ENCODE measurements around the gene DACT3. TPM values are rescaled to one million over a fixed set of nuclear protein-coding genes. Genes with fewer than 3 reads are reported as not detected.

DACT3 gene
- total RNA-seq, 1 experiment from 2014 or later, result 1.0 TPM

DNA sequence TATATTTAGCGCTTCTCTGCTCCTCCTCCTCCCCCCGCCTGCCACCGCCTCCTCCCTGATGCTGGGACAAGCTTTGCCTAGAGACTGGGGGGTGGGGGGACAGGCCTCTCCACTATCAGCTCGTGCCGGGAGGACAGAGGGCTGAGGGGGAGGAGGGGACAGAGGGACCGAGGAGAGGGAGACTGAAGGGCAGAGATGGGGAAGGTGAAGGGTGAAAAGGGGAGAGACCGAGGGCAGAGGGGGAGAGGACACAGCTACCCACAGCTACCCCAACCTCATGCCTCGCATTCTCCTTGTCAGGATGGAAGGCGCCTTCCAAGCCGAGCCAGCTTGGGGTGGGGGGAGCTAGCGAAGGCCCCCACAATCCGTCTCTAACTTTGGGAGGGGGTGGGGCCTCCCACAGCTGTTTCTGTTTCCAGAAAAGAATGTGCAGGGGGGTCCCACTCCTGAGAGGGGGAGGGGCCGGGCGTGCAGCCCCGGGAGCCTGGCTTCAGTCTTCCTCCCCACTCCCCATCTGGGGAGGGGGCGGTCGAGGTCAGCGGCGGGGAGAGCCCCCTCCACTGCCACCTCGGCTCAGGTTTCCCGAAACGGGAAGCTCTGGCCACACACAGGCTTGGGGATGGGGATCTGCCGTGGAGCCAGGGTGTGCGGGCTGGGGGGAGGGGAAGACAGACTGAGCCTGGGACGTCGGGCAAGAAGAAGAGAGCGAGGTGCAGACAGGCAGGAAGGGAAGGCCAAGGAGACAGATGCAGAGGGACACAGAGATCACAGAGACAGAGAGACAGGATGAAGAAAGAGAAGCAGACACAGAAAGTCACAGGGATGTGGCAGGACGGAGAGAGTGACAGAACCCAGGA lies 1.6 kb downstream of the DACT3 start:
- in situ Hi-C loops (cut with HindIII; ENCODE audit: low pct_unique_long_range_greater_than_20kb, low sequenced_read_pairs), result no loop called here
- no peak for ATAC-seq
- no peak overlapping the region for H3K27ac ChIP-seq (ENCODE audit: low read length)
- intact Hi-C loops (cut with micrococcal nuclease; ENCODE audit: unreplicated experiment), result no loop called here
- no peak for DNase-seq (ENCODE audit: low read depth, low spot score)
- TF ChIP-seq POLR2AphosphoS5 (IDR thresholded peaks at IDR 0.05; ENCODE audit: low read depth, low read length), result no peak
- TF ChIP-seq, protein P1, sequence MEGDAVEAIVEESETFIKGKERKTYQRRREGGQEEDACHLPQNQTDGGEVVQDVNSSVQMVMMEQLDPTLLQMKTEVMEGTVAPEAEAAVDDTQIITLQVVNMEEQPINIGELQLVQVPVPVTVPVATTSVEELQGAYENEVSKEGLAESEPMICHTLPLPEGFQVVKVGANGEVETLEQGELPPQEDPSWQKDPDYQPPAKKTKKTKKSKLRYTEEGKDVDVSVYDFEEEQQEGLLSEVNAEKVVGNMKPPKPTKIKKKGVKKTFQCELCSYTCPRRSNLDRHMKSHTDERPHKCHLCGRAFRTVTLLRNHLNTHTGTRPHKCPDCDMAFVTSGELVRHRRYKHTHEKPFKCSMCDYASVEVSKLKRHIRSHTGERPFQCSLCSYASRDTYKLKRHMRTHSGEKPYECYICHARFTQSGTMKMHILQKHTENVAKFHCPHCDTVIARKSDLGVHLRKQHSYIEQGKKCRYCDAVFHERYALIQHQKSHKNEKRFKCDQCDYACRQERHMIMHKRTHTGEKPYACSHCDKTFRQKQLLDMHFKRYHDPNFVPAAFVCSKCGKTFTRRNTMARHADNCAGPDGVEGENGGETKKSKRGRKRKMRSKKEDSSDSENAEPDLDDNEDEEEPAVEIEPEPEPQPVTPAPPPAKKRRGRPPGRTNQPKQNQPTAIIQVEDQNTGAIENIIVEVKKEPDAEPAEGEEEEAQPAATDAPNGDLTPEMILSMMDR (IDR thresholded peaks at IDR 0.05), result no peak
- TF ChIP-seq, protein P2, sequence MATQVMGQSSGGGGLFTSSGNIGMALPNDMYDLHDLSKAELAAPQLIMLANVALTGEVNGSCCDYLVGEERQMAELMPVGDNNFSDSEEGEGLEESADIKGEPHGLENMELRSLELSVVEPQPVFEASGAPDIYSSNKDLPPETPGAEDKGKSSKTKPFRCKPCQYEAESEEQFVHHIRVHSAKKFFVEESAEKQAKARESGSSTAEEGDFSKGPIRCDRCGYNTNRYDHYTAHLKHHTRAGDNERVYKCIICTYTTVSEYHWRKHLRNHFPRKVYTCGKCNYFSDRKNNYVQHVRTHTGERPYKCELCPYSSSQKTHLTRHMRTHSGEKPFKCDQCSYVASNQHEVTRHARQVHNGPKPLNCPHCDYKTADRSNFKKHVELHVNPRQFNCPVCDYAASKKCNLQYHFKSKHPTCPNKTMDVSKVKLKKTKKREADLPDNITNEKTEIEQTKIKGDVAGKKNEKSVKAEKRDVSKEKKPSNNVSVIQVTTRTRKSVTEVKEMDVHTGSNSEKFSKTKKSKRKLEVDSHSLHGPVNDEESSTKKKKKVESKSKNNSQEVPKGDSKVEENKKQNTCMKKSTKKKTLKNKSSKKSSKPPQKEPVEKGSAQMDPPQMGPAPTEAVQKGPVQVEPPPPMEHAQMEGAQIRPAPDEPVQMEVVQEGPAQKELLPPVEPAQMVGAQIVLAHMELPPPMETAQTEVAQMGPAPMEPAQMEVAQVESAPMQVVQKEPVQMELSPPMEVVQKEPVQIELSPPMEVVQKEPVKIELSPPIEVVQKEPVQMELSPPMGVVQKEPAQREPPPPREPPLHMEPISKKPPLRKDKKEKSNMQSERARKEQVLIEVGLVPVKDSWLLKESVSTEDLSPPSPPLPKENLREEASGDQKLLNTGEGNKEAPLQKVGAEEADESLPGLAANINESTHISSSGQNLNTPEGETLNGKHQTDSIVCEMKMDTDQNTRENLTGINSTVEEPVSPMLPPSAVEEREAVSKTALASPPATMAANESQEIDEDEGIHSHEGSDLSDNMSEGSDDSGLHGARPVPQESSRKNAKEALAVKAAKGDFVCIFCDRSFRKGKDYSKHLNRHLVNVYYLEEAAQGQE (IDR thresholded peaks at IDR 0.05; ENCODE audit: insufficient read depth in 1 of 2, low read depth in 2 of 2, low read length in 1 of 2), result no peak
- TF ChIP-seq TCF7L2 (IDR thresholded peaks at IDR 0.05; ENCODE audit: low read depth, low read length), result no peak
- TF ChIP-seq SIN3A (IDR thresholded peaks at IDR 0.05; ENCODE audit: borderline replicate concordance, insufficient read depth, low read depth, low read length), result no peak
- H3K4me1 ChIP-seq (ENCODE audit: control insufficient read depth, insufficient read depth, low read length), result peaks cover 7% of the 10 kb centered on the region
- H3K4me3 ChIP-seq (ENCODE audit: low read depth in 2 of 2, low read length in 2 of 2), result peak overlapping the region; percentile 41 to 47
- POLR2A ChIA-PET, result no interaction called here
- H3K27me3 ChIP-seq (ENCODE audit: control insufficient read depth, insufficient read depth, low read length), result no peaks in the 10 kb centered on the region
- CTCF ChIA-PET, result no interaction called here
- no TSS peak for BruUV-seq (replicated peaks)
- no peaks in the 10 kb centered on the region for H3K36me3 ChIP-seq (ENCODE audit: control insufficient read depth, insufficient read depth, low read length)
- H3K9me3 ChIP-seq (ENCODE audit: control insufficient read depth, insufficient read depth, low read depth, low read length), result no peaks in the 10 kb centered on the region

DNA sequence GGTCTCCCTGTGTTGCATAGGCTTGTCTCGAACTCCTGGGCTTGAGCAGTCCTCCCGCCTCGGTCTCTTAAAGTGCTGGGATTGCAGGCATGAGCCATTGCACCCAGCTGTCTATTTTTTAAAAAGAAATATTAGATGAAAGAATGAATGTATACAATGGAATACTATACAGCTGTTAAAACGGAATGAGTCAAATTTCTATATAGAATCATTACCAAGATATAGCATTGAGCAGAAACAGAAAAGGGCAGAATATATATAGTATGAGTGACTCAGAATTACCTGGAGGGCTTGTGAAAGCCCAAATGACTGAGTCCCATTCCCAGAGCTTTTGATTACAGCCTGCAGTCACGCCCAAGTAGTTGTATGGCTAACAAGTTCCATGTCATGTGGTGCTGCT lies 4.4 kb downstream of the DACT3 start:
- no peak for ATAC-seq
- H3K4me3 ChIP-seq (ENCODE audit: low read depth in 2 of 2, low read length in 2 of 2), result no peak overlapping the region
- no peaks in the 10 kb centered on the region for H3K36me3 ChIP-seq (ENCODE audit: control insufficient read depth, insufficient read depth, low read length)
- ChIA-PET POLR2A (no interaction called here), CTCF (no interaction called here)
- H3K9me3 ChIP-seq (ENCODE audit: control insufficient read depth, insufficient read depth, low read depth, low read length), result no peaks in the 10 kb centered on the region
- TF ChIP-seq SIN3A (IDR thresholded peaks at IDR 0.05; ENCODE audit: borderline replicate concordance, insufficient read depth, low read depth, low read length) (no peak), TCF7L2 (IDR thresholded peaks at IDR 0.05; ENCODE audit: low read depth, low read length) (no peak), POLR2AphosphoS5 (IDR thresholded peaks at IDR 0.05; ENCODE audit: low read depth, low read length) (no peak)
- TF ChIP-seq, protein P2 (IDR thresholded peaks at IDR 0.05; ENCODE audit: insufficient read depth in 1 of 2, low read depth in 2 of 2, low read length in 1 of 2), result no peak
- TF ChIP-seq, protein P1 (IDR thresholded peaks at IDR 0.05), result no peak
- no TSS peak for BruUV-seq (replicated peaks)
- DNase-seq (ENCODE audit: low read depth, low spot score), result no peak
- intact Hi-C loops (cut with micrococcal nuclease; ENCODE audit: unreplicated experiment), result no loop called here
- in situ Hi-C loops (cut with HindIII; ENCODE audit: low pct_unique_long_range_greater_than_20kb, low sequenced_read_pairs), result no loop called here
- H3K27ac ChIP-seq (ENCODE audit: low read length), result no peak overlapping the region
- peaks cover 7% of the 10 kb centered on the region; the same call in 1 of the 2 replicates for H3K4me1 ChIP-seq (ENCODE audit: control insufficient read depth, insufficient read depth, low read length)
- no peaks in the 10 kb centered on the region for H3K27me3 ChIP-seq (ENCODE audit: control insufficient read depth, insufficient read depth, low read length)
